Astrocyte of the spinal cord (primary cell): ENCODE data around the gene CD74.
"Not testable (repeated sequence)": the region's sequence is repeated elsewhere in the genome, so short reads cannot be mapped to it uniquely, and the experiment has no call there.

Source experiments
- DNase-seq: peaks from one replicate; pipeline ENCODE4 v3.0.0; 2011; ENCODE audit warnings: low read depth, low spot score
- H3K4me3 ChIP-seq: 2 replicates; pipeline ENCODE4 v1.5.1; 2011; ENCODE audit warnings: low read depth, mild to moderate bottlenecking, low read length, moderate library complexity
- CTCF ChIP-seq: IDR thresholded peaks from 2 replicates; pipeline ENCODE4 v1.5.1; 2012; ENCODE audit warnings: low read depth, mild to moderate bottlenecking, low read length, inconsistent platforms
- in situ Hi-C: cut with HindIII; loops from 2 replicates; pipeline ENCODE4 v1.10.0; 2017; ENCODE audit warnings: low sequenced_read_pairs

Gene CD74

GRCh38 chr5:150454492-150455229 lies 42.0 kb upstream of the CD74 start:
- TF ChIP-seq CTCF = no peak
- no peak overlapping the region for H3K4me3 ChIP-seq
- in situ Hi-C loops = no loop called here
- no peak for DNase-seq

- DNase-seq, H3K4me3 ChIP-seq, in situ Hi-C loops: not testable (repeated sequence)
These were observed 41.3 kb upstream of the CD74 start for GRCh38 chr5:150454027-150454426.

GRCh38 chr5:150452914-150453313 lies 40.2 kb upstream of the CD74 start:
- H3K4me3 ChIP-seq = no peak overlapping the region
- DNase-seq = no peak
- in situ Hi-C loops = no loop called here
- no peak for TF ChIP-seq CTCF

GRCh38 chr5:150451594-150451993 lies 38.9 kb upstream of the CD74 start:
- no peak for TF ChIP-seq CTCF
- no peak for DNase-seq
- in situ Hi-C loops = no loop called here
- no peak overlapping the region for H3K4me3 ChIP-seq

GRCh38 chr5:150449517-150450339 lies 37.0 kb upstream of the CD74 start, which contains the start of gene RPS14:
Gene RPS14, minus strand, starts transcription at chr5:150449739. Its CDS starts 2,006 bp downstream, at chr5:150447733.
- peak; percentile 85 for TF ChIP-seq CTCF

GRCh38 chr5:150448952-150449516 lies 36.3 kb upstream of the CD74 start:
- DNase-seq = no peak
- in situ Hi-C loops = no loop called here
- TF ChIP-seq CTCF = no peak
- H3K4me3 ChIP-seq = peak overlapping the region; percentile 66

More at GRCh38 chr5:150449517-150450339, 37.0 kb upstream of the CD74 start, which contains the start of gene RPS14:
- peak within 1 kb of the TSS; percentile 66 for H3K4me3 ChIP-seq
- peak; percentile 98 for DNase-seq
- in situ Hi-C loops = no loop called here
